Measurements from ENCODE around the gene SMYD3.

SMYD3 gene

GRCh38 chr1:246517391-246517790, 10.3 kb upstream of the SMYD3 start:
- no peak overlapping the region for H3K4me3 ChIP-seq (ENCODE audit: low read depth, low read length)
- TF ChIP-seq CTCF (conservative IDR thresholded peaks at IDR 0.05; ENCODE audit: low read depth, low read length), result no peak
- no peak for DNase-seq (ENCODE audit: low read depth)

GRCh38 chr1:246516126-246516525, 9.0 kb upstream of the SMYD3 start:
- no peak for TF ChIP-seq CTCF (conservative IDR thresholded peaks at IDR 0.05; ENCODE audit: low read depth, low read length)
- no peak for DNase-seq (ENCODE audit: low read depth)

GRCh38 chr1:246515390-246516005, 8.4 kb upstream of the SMYD3 start:
- H3K4me3 ChIP-seq (ENCODE audit: low read depth, low read length), result no peak overlapping the region
- no peak for TF ChIP-seq CTCF (conservative IDR thresholded peaks at IDR 0.05; ENCODE audit: low read depth, low read length)

More at GRCh38 chr1:246516126-246516525, 9.0 kb upstream of the SMYD3 start:
- H3K4me3 ChIP-seq (ENCODE audit: low read depth, low read length), result no peak overlapping the region

GRCh38 chr1:246513619-246514343, 6.7 kb upstream of the SMYD3 start:
- DNase-seq (ENCODE audit: low read depth), result no peak
- H3K4me3 ChIP-seq (ENCODE audit: low read depth, low read length), result no peak overlapping the region
- no peak for TF ChIP-seq CTCF (conservative IDR thresholded peaks at IDR 0.05; ENCODE audit: low read depth, low read length)

More at GRCh38 chr1:246515390-246516005, 8.4 kb upstream of the SMYD3 start:
- no peak for DNase-seq (ENCODE audit: low read depth)

- no peak for DNase-seq (ENCODE audit: low read depth)
These were observed 6.0 kb upstream of the SMYD3 start for GRCh38 chr1:246513041-246513440.

GRCh38 chr1:246512635-246513034, 5.6 kb upstream of the SMYD3 start:
- DNase-seq (ENCODE audit: low read depth), result no peak
- TF ChIP-seq CTCF (conservative IDR thresholded peaks at IDR 0.05; ENCODE audit: low read depth, low read length), result no peak
- H3K4me3 ChIP-seq (ENCODE audit: low read depth, low read length), result no peak overlapping the region

More at GRCh38 chr1:246513041-246513440, 6.0 kb upstream of the SMYD3 start:
- no peak for TF ChIP-seq CTCF (conservative IDR thresholded peaks at IDR 0.05; ENCODE audit: low read depth, low read length)
- no peak overlapping the region for H3K4me3 ChIP-seq (ENCODE audit: low read depth, low read length)

GRCh38 chr1:246512230-246512629, 5.2 kb upstream of the SMYD3 start:
- no peak for DNase-seq (ENCODE audit: low read depth)
- H3K4me3 ChIP-seq (ENCODE audit: low read depth, low read length), result no peak overlapping the region
- no peak for TF ChIP-seq CTCF (conservative IDR thresholded peaks at IDR 0.05; ENCODE audit: low read depth, low read length)
